GM18511 (cell line): ENCODE measurements around the gene C3orf52.

Experiments used
- ATAC-seq: cut with Tn5 transposase; IDR thresholded peaks from one replicate; pipeline ENCODE4 v1.9.1; 2021; ENCODE audit warnings: mild to moderate bottlenecking, moderate library complexity; ENCODE audit not compliant: unreplicated experiment

Gene C3orf52

GRCh38 chr3:112116748-112117186 lies 30.6 kb downstream of the C3orf52 start:
- ATAC-seq = no peak

- no peak for ATAC-seq
Observed at GRCh38 chr3:112117415-112117814, 31.2 kb downstream of the C3orf52 start.

GRCh38 chr3:112117841-112118571 lies 31.8 kb downstream of the C3orf52 start:
- no peak for ATAC-seq

- ATAC-seq = peak; percentile 47
Observed at GRCh38 chr3:112119962-112120836, 34.0 kb downstream of the C3orf52 start.

- ATAC-seq = no peak
Observed at GRCh38 chr3:112121577-112122547, 35.7 kb downstream of the C3orf52 start.

GRCh38 chr3:112122870-112123269 lies 36.7 kb downstream of the C3orf52 start:
- ATAC-seq = no peak

GRCh38 chr3:112123548-112123947 lies 37.4 kb downstream of the C3orf52 start:
- ATAC-seq = no peak

- no peak for ATAC-seq
Observed at GRCh38 chr3:112124907-112125607, 38.9 kb downstream of the C3orf52 start.

- no peak for ATAC-seq
Observed at GRCh38 chr3:112126511-112126911, 40.3 kb downstream of the C3orf52 start.

- ATAC-seq = peak; percentile 22
Observed at GRCh38 chr3:112127522-112128494, 41.6 kb downstream of the C3orf52 start.

- peak; percentile 51 for ATAC-seq
Observed at GRCh38 chr3:112128843-112129727, 42.9 kb downstream of the C3orf52 start.

- ATAC-seq = no peak
Observed at GRCh38 chr3:112129925-112130637, 43.9 kb downstream of the C3orf52 start.

- no peak for ATAC-seq
Observed at GRCh38 chr3:112130638-112130993, 44.4 kb downstream of the C3orf52 start.

- ATAC-seq = no peak
Observed at GRCh38 chr3:112131111-112131510, 44.9 kb downstream of the C3orf52 start.

- ATAC-seq = no peak
Observed at GRCh38 chr3:112132088-112132487, 45.9 kb downstream of the C3orf52 start.

- ATAC-seq = peak; percentile 1
Observed at GRCh38 chr3:112132554-112132953, 46.4 kb downstream of the C3orf52 start.

GRCh38 chr3:112132975-112133448 lies 46.8 kb downstream of the C3orf52 start, which contains the start of gene GCSAM:
Gene GCSAM, minus strand, starts transcription at chr3:112133248. Its CDS starts 128 bp downstream, at chr3:112133120.
- ATAC-seq = peak; percentile 79
